Neural crest cell (in vitro differentiated cells): ENCODE data around the gene S100A10. TPM values are rescaled to one million over a fixed set of nuclear protein-coding genes. Genes with fewer than 3 reads are reported as not detected.

Experiments used
- DNase-seq: peaks from one replicate; pipeline ENCODE4 v3.0.0; 2021; ENCODE audit warnings: low read depth, mixed read lengths, low spot score
- H3K27ac Mint-ChIP-seq: one replicate; pipeline ENCODE4 v1.8.0; 2021; ENCODE audit warnings: mild to moderate bottlenecking, mixed read lengths; ENCODE audit not compliant: unreplicated experiment
- H3K27me3 Mint-ChIP-seq: 2 replicates; pipeline ENCODE4 v1.8.0; 2021; ENCODE audit warnings: low read depth, mild to moderate bottlenecking, mixed read lengths
- H3K36me3 Mint-ChIP-seq: 2 replicates; pipeline ENCODE4 v1.8.0; 2021; ENCODE audit warnings: low read depth, mild to moderate bottlenecking, mixed read lengths
- H3K4me1 Mint-ChIP-seq: 2 replicates; pipeline ENCODE4 v1.8.0; 2021; ENCODE audit warnings: mixed read lengths
- H3K4me3 Mint-ChIP-seq: one replicate; pipeline ENCODE4 v1.8.0; 2021; ENCODE audit warnings: mild to moderate bottlenecking, mixed read lengths
- H3K9me3 Mint-ChIP-seq: 2 replicates; pipeline ENCODE4 v1.8.0; 2021; ENCODE audit warnings: mixed read lengths
- total RNA-seq: library from RNA; stranded (reverse); gene quantifications from 2 replicates; pipeline ENCODE4 v1.2.1, GENCODE V29; 2021
- TF ChIP-seq, protein P1 (sequence below): fragments of 200-600 bp; sonication (generic); conservative IDR thresholded peaks from 2 replicates; pipeline ENCODE4 v1.5.0; 2021; ENCODE audit warnings: antibody characterized with exemption, mild to moderate bottlenecking

The S100A10 gene
- total RNA-seq, 1 donor from 2014 or later: 44.8 TPM

- DNase-seq: no peak
- H3K4me1 Mint-ChIP-seq: peaks cover 14% of the 10 kb centered on the region
- TF ChIP-seq, protein P1, sequence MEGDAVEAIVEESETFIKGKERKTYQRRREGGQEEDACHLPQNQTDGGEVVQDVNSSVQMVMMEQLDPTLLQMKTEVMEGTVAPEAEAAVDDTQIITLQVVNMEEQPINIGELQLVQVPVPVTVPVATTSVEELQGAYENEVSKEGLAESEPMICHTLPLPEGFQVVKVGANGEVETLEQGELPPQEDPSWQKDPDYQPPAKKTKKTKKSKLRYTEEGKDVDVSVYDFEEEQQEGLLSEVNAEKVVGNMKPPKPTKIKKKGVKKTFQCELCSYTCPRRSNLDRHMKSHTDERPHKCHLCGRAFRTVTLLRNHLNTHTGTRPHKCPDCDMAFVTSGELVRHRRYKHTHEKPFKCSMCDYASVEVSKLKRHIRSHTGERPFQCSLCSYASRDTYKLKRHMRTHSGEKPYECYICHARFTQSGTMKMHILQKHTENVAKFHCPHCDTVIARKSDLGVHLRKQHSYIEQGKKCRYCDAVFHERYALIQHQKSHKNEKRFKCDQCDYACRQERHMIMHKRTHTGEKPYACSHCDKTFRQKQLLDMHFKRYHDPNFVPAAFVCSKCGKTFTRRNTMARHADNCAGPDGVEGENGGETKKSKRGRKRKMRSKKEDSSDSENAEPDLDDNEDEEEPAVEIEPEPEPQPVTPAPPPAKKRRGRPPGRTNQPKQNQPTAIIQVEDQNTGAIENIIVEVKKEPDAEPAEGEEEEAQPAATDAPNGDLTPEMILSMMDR: no peak
- no peak overlapping the region for H3K27ac Mint-ChIP-seq
- H3K4me3 Mint-ChIP-seq: no peak overlapping the region
- no peaks in the 10 kb centered on the region for H3K36me3 Mint-ChIP-seq
- H3K27me3 Mint-ChIP-seq: peaks cover 5% of the 10 kb centered on the region
- H3K9me3 Mint-ChIP-seq: no peaks in the 10 kb centered on the region
These were observed 49.4 kb downstream of the S100A10 start for GRCh38 chr1:151944126-151944856.

- no peaks in the 10 kb centered on the region for H3K9me3 Mint-ChIP-seq
- H3K4me1 Mint-ChIP-seq: peaks cover 14% of the 10 kb centered on the region
- no peak for DNase-seq
- no peak overlapping the region for H3K27ac Mint-ChIP-seq
- H3K27me3 Mint-ChIP-seq: peaks cover 5% of the 10 kb centered on the region
- no peak overlapping the region for H3K4me3 Mint-ChIP-seq
- no peaks in the 10 kb centered on the region for H3K36me3 Mint-ChIP-seq
- TF ChIP-seq, protein P1: no peak
These were observed 50.1 kb downstream of the S100A10 start for GRCh38 chr1:151943591-151943990.

- Mint-ChIP-seq H3K27ac (no peak overlapping the region), H3K4me1 (peaks cover 14% of the 10 kb centered on the region), H3K27me3 (peaks cover 5% of the 10 kb centered on the region), H3K36me3 (no peaks in the 10 kb centered on the region), H3K9me3 (no peaks in the 10 kb centered on the region), H3K4me3 (no peak overlapping the region)
- TF ChIP-seq, protein P1: no peak
- no peak for DNase-seq
These were observed 50.8 kb downstream of the S100A10 start for GRCh38 chr1:151942882-151943281.

- Mint-ChIP-seq H3K4me3 (no peak overlapping the region), H3K4me1 (peaks cover 10% of the 10 kb centered on the region), H3K27ac (no peak overlapping the region)
These were observed 53.1 kb downstream of the S100A10 start for GRCh38 chr1:151940541-151940940.

DNA sequence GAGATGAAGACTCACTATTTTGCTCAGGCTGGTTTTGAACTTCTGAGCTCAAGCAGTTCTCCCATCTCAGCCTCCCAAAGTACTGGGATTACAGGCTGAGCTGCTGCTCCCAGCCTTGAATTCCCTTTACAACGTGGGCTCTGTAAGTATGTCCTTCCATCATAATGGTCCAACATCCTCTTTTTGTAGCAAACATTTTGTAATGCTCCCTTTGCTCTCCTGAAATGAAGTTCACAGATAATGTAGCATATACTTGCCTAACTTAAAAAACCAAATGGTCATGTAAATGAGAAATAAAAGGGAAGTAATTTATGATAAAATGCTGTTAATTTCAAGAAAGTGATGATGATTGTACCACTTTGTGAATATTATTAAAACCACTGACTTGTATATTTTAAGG, 53.9 kb downstream of the S100A10 start:
- no peak overlapping the region for H3K27ac Mint-ChIP-seq
- peaks cover 16% of the 10 kb centered on the region for H3K27me3 Mint-ChIP-seq
- DNase-seq: no peak
- H3K4me3 Mint-ChIP-seq: no peak overlapping the region
- peaks cover 11% of the 10 kb centered on the region for H3K4me1 Mint-ChIP-seq
- TF ChIP-seq, protein P1: no peak
- no peaks in the 10 kb centered on the region for H3K9me3 Mint-ChIP-seq
- H3K36me3 Mint-ChIP-seq: no peaks in the 10 kb centered on the region

More at GRCh38 chr1:151940541-151940940, 53.1 kb downstream of the S100A10 start:
- H3K9me3 Mint-ChIP-seq: no peaks in the 10 kb centered on the region
- TF ChIP-seq, protein P1: no peak
- DNase-seq: no peak
- peaks cover 12% of the 10 kb centered on the region for H3K27me3 Mint-ChIP-seq
- no peaks in the 10 kb centered on the region for H3K36me3 Mint-ChIP-seq
